GOT3 (cell line): ENCODE measurements around the gene LGR4.

Experiments used
- DNase-seq: peaks from one replicate; lab custom pipeline; 2025; ENCODE audit warnings: mixed read lengths; lab: John Stamatoyannopoulos, UW

LGR4 gene

DNA sequence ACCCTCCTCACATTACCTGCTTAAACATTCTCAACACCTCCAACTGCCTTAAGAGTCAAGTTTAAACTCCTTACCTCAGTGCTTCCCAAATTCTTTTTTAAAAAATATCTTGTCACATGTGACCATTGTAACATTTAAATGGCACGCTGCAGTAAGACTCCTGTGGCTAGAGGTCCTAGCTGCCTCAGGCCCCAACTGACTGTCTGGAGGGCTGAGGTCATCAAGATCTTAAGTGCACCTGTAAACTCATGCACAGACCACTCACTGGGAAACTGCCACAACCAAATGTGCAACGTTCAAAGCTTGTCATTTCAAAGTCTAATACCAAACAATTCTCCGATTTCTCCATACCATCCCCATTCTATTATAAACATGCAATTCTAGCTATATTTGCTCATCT lies 93.1 kb downstream of the LGR4 start:
- DNase-seq: no peak

GRCh38 chr11:27375370-27375769 lies 97.2 kb downstream of the LGR4 start:
- no peak for DNase-seq

GRCh38 chr11:27373856-27374602 lies 98.6 kb downstream of the LGR4 start:
- no peak for DNase-seq

- DNase-seq: no peak
These were observed 99.2 kb downstream of the LGR4 start for GRCh38 chr11:27373392-27373791.

DNA sequence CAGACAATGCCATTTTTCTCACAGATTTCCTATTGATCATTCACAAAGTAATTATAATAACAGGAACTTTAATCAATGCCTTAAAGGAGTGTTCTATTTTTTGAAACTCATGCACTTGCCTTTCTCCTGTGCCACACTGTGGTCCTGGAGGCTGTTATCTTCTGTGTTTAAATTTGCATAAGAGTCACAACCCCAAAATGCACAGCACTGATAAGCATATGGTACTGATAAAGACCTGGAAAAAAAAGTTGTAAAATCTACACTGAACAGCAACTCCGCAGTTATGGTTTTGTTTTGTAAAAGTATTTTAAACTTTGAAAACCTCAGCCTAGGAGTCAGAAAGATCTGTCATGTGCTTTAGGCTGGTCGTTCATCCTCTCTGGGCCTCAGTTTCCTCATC lies 100.4 kb downstream of the LGR4 start:
- no peak for DNase-seq

DNA sequence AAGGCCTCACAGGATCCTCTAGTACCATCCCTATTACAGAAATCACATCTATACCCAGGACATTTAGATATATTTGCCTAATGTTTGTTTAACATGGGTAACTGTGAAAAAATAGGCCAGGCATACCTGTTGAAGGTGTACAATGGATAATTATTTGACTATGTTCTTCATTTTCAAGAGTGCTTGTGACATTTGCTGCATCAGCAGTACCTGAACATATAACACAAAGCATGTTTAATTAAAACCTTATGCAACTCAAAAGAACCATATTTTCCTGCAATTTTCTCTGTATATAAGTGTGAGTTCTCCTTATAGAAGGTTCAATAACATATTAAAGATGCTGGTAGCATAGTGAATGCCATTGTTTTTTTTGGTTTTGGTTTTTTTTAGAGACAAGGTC lies 101.1 kb downstream of the LGR4 start:
- no peak for DNase-seq

DNA sequence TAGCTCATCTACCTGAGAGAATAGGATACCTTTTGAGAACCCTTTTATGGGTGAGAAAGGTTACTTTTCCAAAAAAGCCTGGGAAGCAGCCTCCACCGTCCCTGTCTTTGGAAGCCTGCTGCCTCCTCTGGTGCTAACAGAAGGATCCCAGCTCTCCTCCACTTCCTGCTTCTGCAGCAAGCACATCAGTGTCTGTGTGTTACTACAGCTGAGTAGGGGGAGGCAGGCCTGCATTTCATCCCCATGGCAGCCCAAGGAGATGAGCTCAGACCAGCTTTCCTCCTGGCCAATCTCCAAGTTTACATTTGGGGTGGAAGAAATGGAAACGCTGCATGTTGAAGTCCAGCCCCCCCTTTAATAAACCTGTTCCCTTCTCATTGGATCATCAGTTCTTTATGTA lies 102.2 kb downstream of the LGR4 start:
- no peak for DNase-seq

DNA sequence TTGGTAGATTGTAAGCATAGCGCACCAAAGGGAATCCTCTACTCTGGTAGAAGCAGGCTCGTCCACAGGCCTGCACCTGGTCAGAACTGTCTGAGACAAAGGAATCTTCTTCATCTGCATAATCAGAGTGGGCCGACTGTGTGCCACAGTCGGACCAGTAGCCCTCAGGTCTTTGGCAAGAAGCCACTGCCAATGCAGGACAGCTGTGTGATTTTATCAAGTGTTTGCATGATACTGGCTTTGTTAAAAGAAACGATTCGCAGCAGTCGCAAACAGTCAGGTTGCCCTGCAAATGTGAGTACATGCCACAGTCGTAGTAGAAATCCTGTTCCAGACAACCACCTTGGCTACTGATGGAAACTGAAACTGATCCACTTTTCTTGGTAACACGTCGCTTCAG lies 104.7 kb downstream of the LGR4 start:
- DNase-seq: no peak

- DNase-seq: no peak
These were observed 108.9 kb downstream of the LGR4 start for GRCh38 chr11:27363576-27364117.

DNA sequence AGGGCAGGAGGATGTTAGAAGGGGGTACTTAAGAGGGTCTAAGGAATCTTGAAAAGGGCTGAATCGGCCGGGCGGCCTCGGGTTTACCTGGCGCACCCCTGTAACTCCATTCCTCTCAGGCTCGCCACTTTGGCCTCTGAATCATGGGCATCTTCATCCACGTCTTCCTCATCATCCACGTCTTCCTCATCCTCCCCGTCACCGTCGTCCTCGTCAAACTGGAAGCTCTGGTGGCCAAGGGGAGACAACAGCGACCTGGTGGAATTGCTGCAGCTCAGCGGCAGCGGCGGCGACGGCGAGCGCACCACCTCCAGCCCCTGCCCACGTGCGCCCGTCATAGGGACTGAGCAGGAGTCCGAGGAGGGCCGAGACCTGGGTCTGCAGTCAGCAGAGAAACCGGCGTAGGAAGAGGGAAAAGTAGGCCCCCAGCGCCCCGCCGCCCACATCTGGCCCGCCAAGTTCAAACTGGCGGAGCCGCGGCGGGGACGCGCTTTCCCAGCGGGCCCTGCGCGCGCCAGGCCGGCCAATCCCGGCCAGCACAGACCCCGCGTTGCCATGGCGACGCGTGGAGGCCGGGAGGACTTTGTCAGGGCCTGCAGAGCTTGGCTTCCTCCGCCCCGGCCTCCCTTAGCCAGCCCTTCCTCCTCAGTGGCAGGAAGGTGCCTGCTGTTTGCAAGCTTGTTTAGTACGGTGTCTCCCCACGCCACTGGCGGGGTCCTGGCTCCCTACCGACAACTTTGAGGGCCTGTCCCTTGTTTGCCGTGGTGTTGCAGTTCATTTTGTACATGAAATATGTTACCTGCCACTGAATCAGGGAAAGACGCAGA lies 109.6 kb downstream of the LGR4 start, which contains the start of gene CCDC34:
CCDC34 (minus strand) TSS at position 467 of the 827 bp plus-strand sequence; CDS start at position 446, 21 bp downstream.
- peak; percentile 83 for DNase-seq

- DNase-seq: no peak
These were observed 110.8 kb downstream of the LGR4 start for GRCh38 chr11:27361649-27362431.

- DNase-seq: no peak
These were observed 114.3 kb downstream of the LGR4 start for GRCh38 chr11:27358296-27358695.

- no peak for DNase-seq
These were observed 115.3 kb downstream of the LGR4 start for GRCh38 chr11:27357250-27357649.

DNA sequence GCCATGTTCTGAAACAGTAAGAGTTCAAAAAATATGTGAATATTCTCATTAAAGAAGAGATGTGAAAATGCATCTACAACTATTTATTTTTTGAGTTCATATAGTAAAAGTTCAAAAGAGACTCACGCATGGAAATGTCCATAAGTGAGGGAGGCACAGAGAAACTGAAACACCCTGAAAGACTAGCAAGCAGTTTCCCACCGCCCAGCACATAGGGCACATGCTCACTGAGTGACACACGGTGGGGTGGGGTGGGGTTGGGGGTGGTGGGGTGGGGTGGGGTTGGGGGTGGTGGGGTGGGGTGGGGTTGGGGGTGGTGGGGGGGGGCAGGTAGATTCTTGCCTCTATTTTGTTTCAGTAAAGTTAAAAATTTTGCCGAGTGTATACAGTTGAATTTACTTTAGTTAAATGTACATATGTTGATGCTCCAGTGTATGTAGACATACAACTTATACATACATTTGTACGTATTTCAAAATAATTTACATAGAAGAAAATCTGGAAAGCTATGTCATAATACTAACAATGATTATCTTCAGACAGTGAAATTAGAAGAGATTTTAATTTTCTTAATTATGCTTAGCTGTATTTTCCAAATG lies 115.9 kb downstream of the LGR4 start:
- no peak for DNase-seq

DNA sequence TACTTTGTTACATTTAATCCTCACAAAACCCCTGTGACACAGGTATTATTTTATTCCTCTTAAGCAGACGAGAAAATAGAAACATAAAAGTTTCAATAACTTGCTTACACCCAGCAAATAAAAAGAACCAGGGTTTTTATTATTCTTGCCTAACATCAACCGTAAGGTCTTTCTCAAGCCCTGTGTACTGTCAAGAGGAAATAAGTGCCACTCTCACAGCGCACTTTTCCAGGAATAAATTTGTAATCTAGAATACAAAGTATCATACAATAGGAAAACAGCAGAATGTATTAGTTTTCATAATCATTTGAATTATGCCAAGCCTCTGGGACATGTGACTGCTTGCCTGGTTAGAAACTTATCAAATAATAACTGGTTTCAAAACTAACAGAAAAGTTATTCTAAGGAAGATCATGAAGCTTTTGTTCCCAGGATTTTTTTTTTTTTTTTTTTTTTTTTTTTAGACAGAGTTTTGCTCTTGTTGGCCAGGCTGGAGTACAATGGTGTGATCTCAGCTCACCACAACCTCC lies 117.0 kb downstream of the LGR4 start:
- no peak for DNase-seq

- no peak for DNase-seq
These were observed 118.1 kb downstream of the LGR4 start for GRCh38 chr11:27354359-27354965.

DNA sequence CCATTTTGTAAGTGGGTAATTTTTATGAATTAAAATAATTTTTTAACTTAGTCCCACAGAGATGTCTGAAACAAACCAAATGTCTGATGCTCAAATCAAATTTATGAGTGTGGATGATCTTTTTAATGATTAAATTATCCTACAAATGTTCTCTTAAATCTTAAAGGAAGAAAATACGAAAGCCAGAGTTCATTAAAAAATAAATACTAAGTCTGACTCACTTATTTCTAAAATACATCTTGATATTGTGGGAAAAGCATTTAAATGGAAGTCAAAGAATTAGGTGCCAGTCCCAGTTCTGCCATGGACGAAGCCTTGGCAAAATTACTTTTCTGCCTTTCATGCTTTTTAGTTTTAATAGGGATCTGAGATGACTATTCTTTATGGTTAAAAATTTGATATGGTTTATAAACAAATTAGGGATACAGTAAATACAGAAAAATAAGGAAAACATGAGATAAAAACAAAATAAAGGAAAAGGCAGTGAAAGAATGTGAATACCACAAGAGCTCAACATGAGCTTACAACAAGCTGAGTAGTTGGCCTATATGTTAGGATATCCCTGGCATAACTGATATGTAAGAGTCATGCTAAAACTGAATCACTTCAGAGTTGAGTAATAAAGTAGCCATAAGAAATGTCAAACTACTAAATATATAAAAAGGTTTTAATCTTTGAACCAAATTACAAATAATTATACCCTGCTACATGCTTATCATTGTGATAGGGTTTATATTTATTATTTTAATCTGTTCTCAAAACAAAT lies 118.8 kb downstream of the LGR4 start:
- DNase-seq: no peak

DNA sequence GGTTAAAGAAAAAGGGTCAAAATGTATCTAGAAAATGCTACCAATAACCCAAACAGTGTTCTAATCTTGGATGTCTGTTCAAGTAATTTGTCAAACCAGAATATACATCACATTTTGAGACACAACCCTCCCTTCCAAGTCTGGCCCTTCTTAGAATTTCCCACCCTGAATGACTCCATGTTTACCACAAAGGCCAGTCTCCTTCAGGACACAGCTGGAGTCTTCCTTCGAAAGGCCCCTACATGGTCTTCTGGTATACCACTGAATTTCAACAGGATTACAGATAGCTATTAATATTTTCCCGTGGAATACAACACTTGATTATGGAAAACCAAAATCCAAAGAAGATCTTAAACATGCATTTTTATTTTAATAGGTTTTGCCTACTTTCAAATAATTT lies 119.8 kb downstream of the LGR4 start:
- DNase-seq: no peak

- DNase-seq: no peak
These were observed 122.1 kb downstream of the LGR4 start for GRCh38 chr11:27350511-27350910.

DNA sequence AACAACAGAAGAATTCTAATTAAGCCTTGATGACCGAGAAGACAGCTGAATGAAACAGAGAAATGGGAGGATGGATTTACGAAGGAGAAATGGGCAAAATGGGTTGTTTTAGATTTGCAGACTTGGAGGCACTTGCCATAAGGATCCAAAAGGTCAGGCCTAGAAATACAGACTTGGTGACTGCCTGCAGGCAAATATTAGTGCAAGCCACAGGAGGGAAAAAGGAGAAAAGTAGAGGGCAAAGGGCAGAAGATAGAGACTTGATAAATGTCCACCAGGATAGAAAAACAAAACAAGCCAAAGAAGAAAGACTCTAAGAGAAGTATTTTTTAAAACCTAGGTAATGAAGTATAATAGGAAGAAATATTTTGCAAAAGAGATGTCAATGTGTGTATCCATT lies 122.7 kb downstream of the LGR4 start:
- no peak for DNase-seq
